IMR-90 (cell line): ENCODE measurements around the gene PDLIM4. TPM values are rescaled to one million over a fixed set of nuclear protein-coding genes. Genes with fewer than 3 reads are reported as not detected.

Experiments used
- ATAC-seq: fragments of 200-7000 bp; cut with Tn5 transposase; 2 replicates; pipeline ENCODE4 v1.9.1; 2020; ENCODE audit warnings: low read depth, mild to moderate bottlenecking, moderate library complexity
- BruUV-seq: library from RNA; stranded (reverse); fragments of 400-500 nt; replicated peaks from 2 replicates; lab custom pipeline; 2021; lab: Mats Ljungman, UMichigan
- CTCF ChIA-PET: fragments of 300-600 bp; formaldehyde crosslinking; extraction: SDS; loops from one replicate; lab custom pipeline; 2021; ENCODE audit warnings: antibody characterized with exemption; lab: Yijun Ruan, JAX
- POLR2A ChIA-PET: fragments of 300-600 bp; sonication (Branson Sonifier 250); formaldehyde crosslinking; loops from one replicate; lab custom pipeline; 2022; ENCODE audit warnings: antibody characterized with exemption; ENCODE audit not compliant: unreplicated experiment; lab: Charles Lee
- DNase-seq: peaks from one replicate; pipeline ENCODE4 v3.0.0; 2013
- H2AFZ ChIP-seq: replicated peaks from 2 replicates; pipeline ENCODE3; 2013; ENCODE audit warnings: low read length, mild to moderate bottlenecking; ENCODE audit not compliant: poor library complexity
- H2AK5ac ChIP-seq: 2 replicates; pipeline ENCODE4 v1.6.1; 2013; ENCODE audit warnings: low read depth, low read length, inconsistent platforms
- H2AK9ac ChIP-seq: replicated peaks from 2 replicates; pipeline ENCODE3; 2013; ENCODE audit warnings: mild to moderate bottlenecking, low read depth, low read length, moderate library complexity; ENCODE audit not compliant: poor library complexity
- H2BK120ac ChIP-seq: 2 replicates; pipeline ENCODE4 v1.6.1; 2013; ENCODE audit warnings: low read depth, low read length, inconsistent platforms
- H2BK15ac ChIP-seq: 3 replicates; pipeline ENCODE4 v1.6.1; 2013; ENCODE audit warnings: low read depth, low read length, inconsistent platforms
- H2BK20ac ChIP-seq: 2 replicates; pipeline ENCODE4 v1.6.1; 2013; ENCODE audit warnings: low read depth, mild to moderate bottlenecking, inconsistent platforms, low read length, moderate library complexity
- H2BK5ac ChIP-seq: 2 replicates; pipeline ENCODE4 v1.6.1; 2013; ENCODE audit warnings: mild to moderate bottlenecking, low read depth, low read length, inconsistent platforms; ENCODE audit not compliant: poor library complexity, severe bottlenecking
- H3K14ac ChIP-seq: replicated peaks from 2 replicates; pipeline ENCODE4 v1.6.1; 2013; ENCODE audit warnings: low read depth, low read length, inconsistent platforms
- H3K18ac ChIP-seq: 2 replicates; pipeline ENCODE4 v1.6.1; 2013; ENCODE audit warnings: low read depth, low read length, control low read depth
- H3K23ac ChIP-seq: 2 replicates; pipeline ENCODE4 v1.6.1; 2013; ENCODE audit warnings: low read depth, low read length, inconsistent platforms
- H3K27ac ChIP-seq: 2 replicates; pipeline ENCODE4 v1.5.1; 2013; ENCODE audit warnings: mild to moderate bottlenecking, control low read depth, low read length; ENCODE audit not compliant: insufficient read depth
- H3K27me3 ChIP-seq: 2 replicates; pipeline ENCODE4 v1.6.1; 2013; ENCODE audit warnings: low read length; ENCODE audit not compliant: control insufficient read depth, insufficient read depth
- H3K36me3 ChIP-seq: 2 replicates; pipeline ENCODE4 v1.6.1; 2013; ENCODE audit warnings: low read length, mixed read lengths; ENCODE audit not compliant: control insufficient read depth, insufficient read depth
- H3K4ac ChIP-seq: 2 replicates; pipeline ENCODE4 v1.6.1; 2013; ENCODE audit warnings: low read depth, low read length, inconsistent platforms
- H3K4me1 ChIP-seq: 2 replicates; pipeline ENCODE4 v1.6.1; 2013; ENCODE audit warnings: low read length, mixed read lengths; ENCODE audit not compliant: control insufficient read depth, insufficient read depth
- H3K4me2 ChIP-seq: 2 replicates; pipeline ENCODE4 v1.6.1; 2013; ENCODE audit warnings: low read depth, mild to moderate bottlenecking, control low read depth, low read length, moderate library complexity
- H3K4me3 ChIP-seq: 2 replicates; pipeline ENCODE4 v1.5.1; 2013; ENCODE audit warnings: low read depth, mild to moderate bottlenecking, control low read depth, low read length, moderate library complexity; ENCODE audit not compliant: insufficient read depth
- H3K56ac ChIP-seq: 2 replicates; pipeline ENCODE4 v1.6.1; 2013; ENCODE audit warnings: low read length, inconsistent platforms; ENCODE audit not compliant: insufficient read depth; ENCODE audit errors: extremely low read depth
- H3K79me1 ChIP-seq, 2 experiments: 2 replicates each; pipeline ENCODE4 v1.6.1; 2013; ENCODE audit warnings: low read length in 2 of 2, inconsistent platforms in 1 of 2, low read depth in 1 of 2
- H3K9ac ChIP-seq: 2 replicates; pipeline ENCODE4 v1.6.1; 2013; ENCODE audit warnings: low read depth, low read length, control low read depth
- H3K9me1 ChIP-seq: 2 replicates; pipeline ENCODE4 v1.6.1; 2013; ENCODE audit warnings: low read length, inconsistent platforms; ENCODE audit not compliant: insufficient read depth
- H3K9me3 ChIP-seq: 2 replicates; pipeline ENCODE4 v1.6.1; 2013; ENCODE audit warnings: low read length; ENCODE audit not compliant: control insufficient read depth, insufficient read depth
- H4K20me1 ChIP-seq: 2 replicates; pipeline ENCODE4 v1.6.1; 2013; ENCODE audit warnings: low read length, inconsistent platforms; ENCODE audit not compliant: insufficient read depth
- H4K5ac ChIP-seq: 2 replicates; pipeline ENCODE4 v1.6.1; 2013; ENCODE audit warnings: mild to moderate bottlenecking, low read depth, low read length, control low read depth
- H4K8ac ChIP-seq, 2 experiments: 2 replicates each; pipeline ENCODE4 v1.6.1; 2013; ENCODE audit warnings: low read depth in 2 of 2, low read length in 2 of 2, control low read depth in 1 of 2, inconsistent platforms in 1 of 2
- H4K91ac ChIP-seq: 2 replicates; pipeline ENCODE4 v1.6.1; 2013; ENCODE audit warnings: low read depth, low read length, inconsistent platforms; ENCODE audit not compliant: insufficient read depth
- BHLHE40 ChIP-seq: fragments of 150-350 bp; IDR thresholded peaks from 2 replicates; pipeline ENCODE4 v1.6.1; 2016; ENCODE audit warnings: mild to moderate bottlenecking, low read depth, low read length
- CHD1 ChIP-seq: IDR thresholded peaks from 2 replicates; pipeline ENCODE4 v1.6.1; 2012; ENCODE audit warnings: low read depth, low read length, improper control_type of control experiment
- FOS ChIP-seq: fragments of 150-350 bp; IDR thresholded peaks from 2 replicates; pipeline ENCODE4 v1.6.1; 2016; ENCODE audit warnings: low read depth, low read length
- MAZ ChIP-seq: IDR thresholded peaks from 2 replicates; pipeline ENCODE4 v1.6.1; 2012; ENCODE audit warnings: low read depth, mild to moderate bottlenecking, low read length, improper control_type of control experiment, moderate library complexity, borderline replicate concordance
- NFE2L2 ChIP-seq: fragments of 150-350 bp; IDR thresholded peaks from 2 replicates; pipeline ENCODE4 v1.6.1; 2016; ENCODE audit warnings: low read depth, mild to moderate bottlenecking, low read length
- RCOR1 ChIP-seq: IDR thresholded peaks from 2 replicates; pipeline ENCODE4 v1.6.1; 2012; ENCODE audit warnings: mild to moderate bottlenecking, low read length, improper control_type of control experiment; ENCODE audit not compliant: insufficient replicate concordance
- RFX5 ChIP-seq: IDR thresholded peaks from 2 replicates; pipeline ENCODE4 v1.8.0; 2012; ENCODE audit warnings: low read depth, mild to moderate bottlenecking, low read length, moderate library complexity
- SMC3 ChIP-seq: fragments of 150-350 bp; IDR thresholded peaks from 2 replicates; pipeline ENCODE4 v1.6.1; 2016; ENCODE audit warnings: low read depth, mild to moderate bottlenecking, antibody characterized with exemption, low read length, moderate library complexity
- WGBS, 2 experiments: methylation state at CpG; one replicate each; pipeline versions ENCODE4 v1.1.5 to v1.1.7; 2013; ENCODE audit warnings: missing lambda C conversion rate in 2 of 2; ENCODE audit not compliant: insufficient read length in 1 of 2; ENCODE audit errors: extremely low coverage in 2 of 2; 5-methylcytosine and 5-hydroxymethylcytosine counted together
- dilution Hi-C: fragments of 300-500 bp; cut with HindIII; formaldehyde crosslinking; loops from one replicate; pipeline ENCODE4 v1.14.3; 2018; ENCODE audit warnings: low sequenced_read_pairs; ENCODE audit not compliant: unreplicated experiment
- in situ Hi-C: fragments of 300-500 bp; cut with MboI; formaldehyde crosslinking; loops from 3 replicates; pipeline ENCODE4 v1.14.3; 2019; ENCODE audit warnings: low sequenced_read_pairs, inconsistent platforms, mixed read lengths
- intact Hi-C: fragments of 100-400 bp; cut with micrococcal nuclease; formaldehyde crosslinking; loops from 2 replicates; pipeline ENCODE4 v1.10.0; 2022
- polyA plus RNA-seq, 3 experiments: library from polyadenylated mRNA; depleted of rRNA; stranded (reverse); fragments of >200 nt; gene quantifications; 2 replicates each; pipeline ENCODE4 v1.2.3, GENCODE V29; 2012; ENCODE audit warnings: low replicate concordance in 1 of 3
- total RNA-seq: library from RNA; depleted of rRNA; stranded (reverse); fragments of >200 nt; gene quantifications from 2 replicates; pipeline ENCODE4 v1.2.3, GENCODE V29; 2012
- TF ChIP-seq, protein P1 (sequence below): fragments of 150-350 bp; IDR thresholded peaks from 2 replicates; pipeline ENCODE4 v1.6.1; 2016; ENCODE audit warnings: low read depth, mild to moderate bottlenecking, low read length, moderate library complexity, borderline replicate concordance
- TF ChIP-seq, protein P2 (sequence below): fragments of 150-350 bp; IDR thresholded peaks from 2 replicates; pipeline ENCODE4 v1.6.1; 2017; ENCODE audit warnings: mild to moderate bottlenecking, antibody characterized with exemption, low read length, low read depth
- TF ChIP-seq, protein P3 (sequence below): conservative IDR thresholded peaks from 2 replicates; pipeline ENCODE4 v1.5.1; 2012; ENCODE audit warnings: mild to moderate bottlenecking, low read depth, low read length, improper control_type of control experiment

The PDLIM4 gene
- total and polyA plus RNA-seq, 2 of the 4 experiments (the other 2 are of a cell fraction) = 61.1 to 214 TPM

DNA sequence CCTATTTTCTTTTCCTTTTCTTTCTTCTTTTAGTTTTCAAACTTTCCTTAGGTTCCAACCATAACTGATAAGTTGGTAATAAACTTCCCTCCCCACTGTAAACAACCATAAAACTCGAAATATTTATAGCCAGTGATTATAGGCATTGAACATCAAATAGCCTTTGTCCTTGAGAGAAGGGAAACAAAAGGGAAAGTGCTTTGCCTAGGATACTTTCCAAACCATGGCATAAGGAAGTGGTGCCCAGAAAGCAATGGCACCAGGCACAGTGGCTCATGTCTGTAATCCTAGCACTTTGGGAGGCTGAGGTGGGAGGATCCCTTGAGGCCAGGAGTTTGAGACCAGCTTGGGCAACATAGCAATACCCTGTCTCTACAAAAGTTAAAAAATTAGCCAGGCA lies 11.9 kb upstream of the PDLIM4 start:
- no peak overlapping the region for H3K23ac ChIP-seq
- H3K4me2 ChIP-seq = no peak overlapping the region
- H2BK15ac ChIP-seq = no peak overlapping the region
- ChIA-PET POLR2A (interaction anchor here (1.2 kb wide), 1 partner anchor 20 kb away, joined by 3 read pairs; no protein-coding TSS in a partner anchor), CTCF (no interaction called here)
- no peaks in the 10 kb centered on the region for H4K20me1 ChIP-seq
- H3K14ac ChIP-seq = no peak overlapping the region
- H2AK5ac ChIP-seq = no peak overlapping the region
- no peak overlapping the region for H3K27ac ChIP-seq
- no peak overlapping the region for H2BK20ac ChIP-seq
- no peak for TF ChIP-seq MAZ
- no peak for TF ChIP-seq FOS
- TF ChIP-seq, protein P1, sequence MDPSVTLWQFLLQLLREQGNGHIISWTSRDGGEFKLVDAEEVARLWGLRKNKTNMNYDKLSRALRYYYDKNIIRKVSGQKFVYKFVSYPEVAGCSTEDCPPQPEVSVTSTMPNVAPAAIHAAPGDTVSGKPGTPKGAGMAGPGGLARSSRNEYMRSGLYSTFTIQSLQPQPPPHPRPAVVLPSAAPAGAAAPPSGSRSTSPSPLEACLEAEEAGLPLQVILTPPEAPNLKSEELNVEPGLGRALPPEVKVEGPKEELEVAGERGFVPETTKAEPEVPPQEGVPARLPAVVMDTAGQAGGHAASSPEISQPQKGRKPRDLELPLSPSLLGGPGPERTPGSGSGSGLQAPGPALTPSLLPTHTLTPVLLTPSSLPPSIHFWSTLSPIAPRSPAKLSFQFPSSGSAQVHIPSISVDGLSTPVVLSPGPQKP = no peak
- TF ChIP-seq RFX5 = no peak
- TF ChIP-seq SMC3 = no peak
- TF ChIP-seq BHLHE40 = no peak
- TF ChIP-seq, protein P2, sequence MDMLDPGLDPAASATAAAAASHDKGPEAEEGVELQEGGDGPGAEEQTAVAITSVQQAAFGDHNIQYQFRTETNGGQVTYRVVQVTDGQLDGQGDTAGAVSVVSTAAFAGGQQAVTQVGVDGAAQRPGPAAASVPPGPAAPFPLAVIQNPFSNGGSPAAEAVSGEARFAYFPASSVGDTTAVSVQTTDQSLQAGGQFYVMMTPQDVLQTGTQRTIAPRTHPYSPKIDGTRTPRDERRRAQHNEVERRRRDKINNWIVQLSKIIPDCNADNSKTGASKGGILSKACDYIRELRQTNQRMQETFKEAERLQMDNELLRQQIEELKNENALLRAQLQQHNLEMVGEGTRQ = no peak
- TF ChIP-seq, protein P3, sequence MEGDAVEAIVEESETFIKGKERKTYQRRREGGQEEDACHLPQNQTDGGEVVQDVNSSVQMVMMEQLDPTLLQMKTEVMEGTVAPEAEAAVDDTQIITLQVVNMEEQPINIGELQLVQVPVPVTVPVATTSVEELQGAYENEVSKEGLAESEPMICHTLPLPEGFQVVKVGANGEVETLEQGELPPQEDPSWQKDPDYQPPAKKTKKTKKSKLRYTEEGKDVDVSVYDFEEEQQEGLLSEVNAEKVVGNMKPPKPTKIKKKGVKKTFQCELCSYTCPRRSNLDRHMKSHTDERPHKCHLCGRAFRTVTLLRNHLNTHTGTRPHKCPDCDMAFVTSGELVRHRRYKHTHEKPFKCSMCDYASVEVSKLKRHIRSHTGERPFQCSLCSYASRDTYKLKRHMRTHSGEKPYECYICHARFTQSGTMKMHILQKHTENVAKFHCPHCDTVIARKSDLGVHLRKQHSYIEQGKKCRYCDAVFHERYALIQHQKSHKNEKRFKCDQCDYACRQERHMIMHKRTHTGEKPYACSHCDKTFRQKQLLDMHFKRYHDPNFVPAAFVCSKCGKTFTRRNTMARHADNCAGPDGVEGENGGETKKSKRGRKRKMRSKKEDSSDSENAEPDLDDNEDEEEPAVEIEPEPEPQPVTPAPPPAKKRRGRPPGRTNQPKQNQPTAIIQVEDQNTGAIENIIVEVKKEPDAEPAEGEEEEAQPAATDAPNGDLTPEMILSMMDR = no peak
- TF ChIP-seq NFE2L2 = no peak
- TF ChIP-seq CHD1 = no peak
- TF ChIP-seq RCOR1 = no peak
- H3K27me3 ChIP-seq = no peaks in the 10 kb centered on the region; the same call in 1 of the 2 replicates
- no peaks in the 10 kb centered on the region for H3K79me1 ChIP-seq
- H2BK5ac ChIP-seq = no peak overlapping the region
- no peak overlapping the region for H3K56ac ChIP-seq
- no peak overlapping the region for H3K4ac ChIP-seq
- peaks cover 14% of the 10 kb centered on the region for H3K9me3 ChIP-seq
- in situ Hi-C loops (no loop called here), intact Hi-C loops (no loop called here), dilution Hi-C loops (no loop called here)
- no CpG with 5 or more reads among the region's 1 CpG for WGBS, 2 experiments
- ATAC-seq (no peak), DNase-seq (no peak)
- no peak overlapping the region for H3K4me3 ChIP-seq
- no peaks in the 10 kb centered on the region for H3K36me3 ChIP-seq
- no peak overlapping the region for H3K9ac ChIP-seq
- no peak overlapping the region for H2BK120ac ChIP-seq
- no peak overlapping the region for H4K91ac ChIP-seq
- no peaks in the 10 kb centered on the region for H3K4me1 ChIP-seq
- no peaks in the 10 kb centered on the region for H3K9me1 ChIP-seq
- no peak overlapping the region for H4K5ac ChIP-seq
- no peak overlapping the region for H2AFZ ChIP-seq
- H2AK9ac ChIP-seq = no peak overlapping the region
- no peak overlapping the region for H3K18ac ChIP-seq
- no TSS peak for BruUV-seq
- H4K8ac ChIP-seq = no peak overlapping the region
